ENCODE measurements around the gene DEPDC1B.

DNA sequence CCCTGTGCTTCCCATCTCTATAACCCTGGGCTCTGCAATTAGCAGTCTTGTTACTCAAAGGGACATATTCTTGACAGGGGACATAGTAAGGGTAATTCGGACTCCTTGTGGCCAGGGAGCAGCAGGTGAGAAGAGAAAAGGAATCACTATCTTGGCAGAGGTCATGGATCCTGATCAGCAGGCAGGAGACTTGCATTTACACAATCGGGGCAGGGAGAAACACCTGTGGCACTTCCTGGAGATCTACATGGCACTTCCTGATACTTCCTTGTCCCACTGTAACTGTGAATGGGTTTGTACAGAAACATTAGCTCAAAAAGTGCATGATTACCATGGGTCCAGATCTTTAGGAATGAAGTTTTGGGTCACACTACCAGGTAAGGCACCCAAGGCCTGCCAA is 29.2 kb downstream of the DEPDC1B start:
- no peak for TF ChIP-seq EZH2 (IDR thresholded peaks at IDR 0.05; ENCODE audit: borderline replicate concordance, low read depth, low read length, severe bottlenecking)
- TF ChIP-seq, protein P1, sequence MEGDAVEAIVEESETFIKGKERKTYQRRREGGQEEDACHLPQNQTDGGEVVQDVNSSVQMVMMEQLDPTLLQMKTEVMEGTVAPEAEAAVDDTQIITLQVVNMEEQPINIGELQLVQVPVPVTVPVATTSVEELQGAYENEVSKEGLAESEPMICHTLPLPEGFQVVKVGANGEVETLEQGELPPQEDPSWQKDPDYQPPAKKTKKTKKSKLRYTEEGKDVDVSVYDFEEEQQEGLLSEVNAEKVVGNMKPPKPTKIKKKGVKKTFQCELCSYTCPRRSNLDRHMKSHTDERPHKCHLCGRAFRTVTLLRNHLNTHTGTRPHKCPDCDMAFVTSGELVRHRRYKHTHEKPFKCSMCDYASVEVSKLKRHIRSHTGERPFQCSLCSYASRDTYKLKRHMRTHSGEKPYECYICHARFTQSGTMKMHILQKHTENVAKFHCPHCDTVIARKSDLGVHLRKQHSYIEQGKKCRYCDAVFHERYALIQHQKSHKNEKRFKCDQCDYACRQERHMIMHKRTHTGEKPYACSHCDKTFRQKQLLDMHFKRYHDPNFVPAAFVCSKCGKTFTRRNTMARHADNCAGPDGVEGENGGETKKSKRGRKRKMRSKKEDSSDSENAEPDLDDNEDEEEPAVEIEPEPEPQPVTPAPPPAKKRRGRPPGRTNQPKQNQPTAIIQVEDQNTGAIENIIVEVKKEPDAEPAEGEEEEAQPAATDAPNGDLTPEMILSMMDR (IDR thresholded peaks at IDR 0.05; ENCODE audit: borderline replicate concordance, extremely low read depth, low read length, poor library complexity, severe bottlenecking) = no peak

Data from DND-41 (cell line).